ENCODE results near the gene MESP1. TPM values are rescaled to one million over a fixed set of nuclear protein-coding genes. Genes with fewer than 3 reads are reported as not detected.

MESP1 gene
- total and polyA plus RNA-seq, 10 of the 15 experiments (the other 5 are each of a cell fraction or from before 2014, with no cell fraction given): 0.04 to 1.1 (median 0.57) TPM; not detected in 2

DNA sequence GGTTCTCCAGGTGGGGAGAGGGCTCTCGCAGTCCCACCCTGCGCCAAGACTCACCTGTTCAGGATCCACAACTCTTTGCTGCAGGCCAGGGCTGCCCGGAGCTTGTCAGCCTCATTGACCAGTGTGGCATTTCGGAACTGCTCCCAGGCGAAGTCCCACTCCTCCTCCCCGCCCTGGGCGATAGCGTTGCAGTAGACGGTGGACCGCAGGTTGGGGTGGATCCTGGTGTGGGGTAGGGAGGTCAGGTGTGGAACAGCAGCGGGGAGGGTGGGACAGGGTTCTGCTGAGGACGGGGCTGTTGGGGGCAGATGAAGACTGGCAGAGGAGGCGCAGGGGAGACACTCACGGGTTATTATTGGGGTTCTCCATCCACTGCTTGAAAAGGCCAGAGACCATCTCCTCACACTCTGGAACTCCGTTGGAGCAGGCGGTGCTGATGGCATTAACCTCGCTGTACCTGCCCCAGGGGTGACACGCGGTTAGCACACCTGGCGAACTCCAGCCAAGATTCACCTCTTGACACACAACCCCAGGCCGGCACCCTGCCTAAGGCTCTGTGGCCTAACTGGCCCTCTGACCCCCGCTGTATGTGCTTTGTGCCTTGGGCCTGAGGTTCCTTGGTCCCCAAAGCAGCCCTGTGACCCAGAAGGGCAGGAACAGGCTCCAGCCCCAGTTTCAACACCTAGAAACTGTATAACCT lies 41.2 kb upstream of the MESP1 start:
- POLR2A ChIA-PET: no interaction called here

More for the DNA sequence above, 41.2 kb upstream of the MESP1 start:
- Histone ChIP-seq H2AFZ (ENCODE audit: control insufficient read depth, low read depth, low read length) (no peak overlapping the region), H3K4me2 (ENCODE audit: control insufficient read depth, insufficient read depth) (no peak overlapping the region), H3K27ac (ENCODE audit: control insufficient read depth, insufficient read depth) (no peak overlapping the region), H3K9me3 (replicated peaks; ENCODE audit: control insufficient read depth, insufficient read depth, low read length) (peaks cover 2% of the 10 kb centered on the region; the same call in 2 of the 3 replicates), H3K27me3 (replicated peaks in 1 of 2; ENCODE audit: control insufficient read depth in 2 of 2, insufficient read depth in 2 of 2, low read length in 1 of 2) (no peaks in the 10 kb centered on the region), H4K20me1 (ENCODE audit: control insufficient read depth, insufficient read depth) (no peaks in the 10 kb centered on the region), H3K9ac (ENCODE audit: control insufficient read depth, insufficient read depth, low read length) (no peak overlapping the region), H3K4me1 (ENCODE audit: control insufficient read depth, insufficient read depth, low read length) (no peaks in the 10 kb centered on the region), H3K36me3 (ENCODE audit: control insufficient read depth in 2 of 2, insufficient read depth in 2 of 2, low read length in 1 of 2) (no peaks in the 10 kb centered on the region), H3K79me2 (ENCODE audit: control insufficient read depth, insufficient read depth, low read length) (no peaks in the 10 kb centered on the region), H3K4me3 (no peak overlapping the region)
- no peak for TF ChIP-seq MEF2B (IDR thresholded peaks at IDR 0.05; ENCODE audit: partially characterized antibody, poor library complexity, severe bottlenecking)
- no peak for TF ChIP-seq ZNF384 (IDR thresholded peaks at IDR 0.05; ENCODE audit: borderline replicate concordance, low read depth, low read length)
- TF ChIP-seq RAD21 (IDR thresholded peaks at IDR 0.05; ENCODE audit: insufficient read depth, low read depth, low read length): no peak
- TF ChIP-seq PAX5 (IDR thresholded peaks at IDR 0.05; ENCODE audit: borderline replicate concordance, low read depth, low read length): no peak
- TF ChIP-seq, protein P1, sequence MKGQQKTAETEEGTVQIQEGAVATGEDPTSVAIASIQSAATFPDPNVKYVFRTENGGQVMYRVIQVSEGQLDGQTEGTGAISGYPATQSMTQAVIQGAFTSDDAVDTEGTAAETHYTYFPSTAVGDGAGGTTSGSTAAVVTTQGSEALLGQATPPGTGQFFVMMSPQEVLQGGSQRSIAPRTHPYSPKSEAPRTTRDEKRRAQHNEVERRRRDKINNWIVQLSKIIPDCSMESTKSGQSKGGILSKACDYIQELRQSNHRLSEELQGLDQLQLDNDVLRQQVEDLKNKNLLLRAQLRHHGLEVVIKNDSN (IDR thresholded peaks at IDR 0.05; ENCODE audit: borderline replicate concordance, extremely low read length, insufficient read depth, low read depth, low read length): no peak
- TF ChIP-seq, protein P2, sequence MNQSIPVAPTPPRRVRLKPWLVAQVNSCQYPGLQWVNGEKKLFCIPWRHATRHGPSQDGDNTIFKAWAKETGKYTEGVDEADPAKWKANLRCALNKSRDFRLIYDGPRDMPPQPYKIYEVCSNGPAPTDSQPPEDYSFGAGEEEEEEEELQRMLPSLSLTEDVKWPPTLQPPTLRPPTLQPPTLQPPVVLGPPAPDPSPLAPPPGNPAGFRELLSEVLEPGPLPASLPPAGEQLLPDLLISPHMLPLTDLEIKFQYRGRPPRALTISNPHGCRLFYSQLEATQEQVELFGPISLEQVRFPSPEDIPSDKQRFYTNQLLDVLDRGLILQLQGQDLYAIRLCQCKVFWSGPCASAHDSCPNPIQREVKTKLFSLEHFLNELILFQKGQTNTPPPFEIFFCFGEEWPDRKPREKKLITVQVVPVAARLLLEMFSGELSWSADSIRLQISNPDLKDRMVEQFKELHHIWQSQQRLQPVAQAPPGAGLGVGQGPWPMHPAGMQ (IDR thresholded peaks at IDR 0.05; ENCODE audit: borderline replicate concordance): no peak
- no peak for TF ChIP-seq FOXM1 (IDR thresholded peaks at IDR 0.05; ENCODE audit: low read depth, low read length)
- TF ChIP-seq, protein P3, sequence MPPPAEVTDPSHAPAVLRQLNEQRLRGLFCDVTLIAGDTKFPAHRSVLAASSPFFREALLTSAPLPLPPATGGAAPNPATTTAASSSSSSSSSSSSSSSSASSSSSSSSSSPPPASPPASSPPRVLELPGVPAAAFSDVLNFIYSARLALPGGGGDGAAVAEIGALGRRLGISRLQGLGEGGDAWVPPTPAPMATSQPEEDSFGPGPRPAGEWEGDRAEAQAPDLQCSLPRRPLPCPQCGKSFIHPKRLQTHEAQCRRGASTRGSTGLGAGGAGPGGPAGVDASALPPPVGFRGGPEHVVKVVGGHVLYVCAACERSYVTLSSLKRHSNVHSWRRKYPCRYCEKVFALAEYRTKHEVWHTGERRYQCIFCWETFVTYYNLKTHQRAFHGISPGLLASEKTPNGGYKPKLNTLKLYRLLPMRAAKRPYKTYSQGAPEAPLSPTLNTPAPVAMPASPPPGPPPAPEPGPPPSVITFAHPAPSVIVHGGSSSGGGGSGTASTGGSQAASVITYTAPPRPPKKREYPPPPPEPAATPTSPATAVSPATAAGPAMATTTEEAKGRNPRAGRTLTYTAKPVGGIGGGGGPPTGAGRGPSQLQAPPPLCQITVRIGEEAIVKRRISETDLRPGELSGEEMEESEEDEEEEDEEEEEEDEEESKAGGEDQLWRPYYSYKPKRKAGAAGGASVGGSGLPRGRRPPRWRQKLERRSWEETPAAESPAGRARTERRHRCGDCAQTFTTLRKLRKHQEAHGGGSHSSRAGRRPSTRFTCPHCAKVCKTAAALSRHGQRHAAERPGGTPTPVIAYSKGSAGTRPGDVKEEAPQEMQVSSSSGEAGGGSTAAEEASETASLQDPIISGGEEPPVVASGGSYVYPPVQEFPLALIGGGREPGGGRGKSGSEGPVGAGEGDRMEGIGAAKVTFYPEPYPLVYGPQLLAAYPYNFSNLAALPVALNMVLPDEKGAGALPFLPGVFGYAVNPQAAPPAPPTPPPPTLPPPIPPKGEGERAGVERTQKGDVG (CRISPR knock-in tag; IDR thresholded peaks at IDR 0.05): no peak
- no peak for TF ChIP-seq SP1 (IDR thresholded peaks at IDR 0.05; ENCODE audit: low read depth, low read length)
- TF ChIP-seq IKZF2 (IDR thresholded peaks at IDR 0.05): no peak
- no peak for TF ChIP-seq PML (IDR thresholded peaks at IDR 0.05; ENCODE audit: low read length)
- no peak for TF ChIP-seq RAD51 (IDR thresholded peaks at IDR 0.05)
- TF ChIP-seq NFIC (IDR thresholded peaks at IDR 0.05; ENCODE audit: low read depth, low read length): no peak
- TF ChIP-seq LARP7 (IDR thresholded peaks at IDR 0.05): no peak
- WGBS (ENCODE audit: insufficient coverage, insufficient replicate concordance, low lambda C conversion rate, missing lambda C conversion rate): 61% methylated on average over 20 of the region's 22 CpGs
- in situ Hi-C loops (cut with MboI): no loop called here
- ChIA-PET SMC1A (ENCODE audit: uncharacterized antibody, unreplicated experiment) (no interaction called here), CTCF (no interaction called here), RAD21 (ENCODE audit: unreplicated experiment) (interaction anchor here (1.2 kb wide), 1 partner anchor 82 kb away, joined by 3 read pairs; no protein-coding TSS in a partner anchor)
- FAIRE-seq (no peak), ATAC-seq (no peak), DNase-seq (ENCODE audit: low read depth, low spot score) (no peak)
- BruUV-seq (replicated peaks): no TSS peak
- intact Hi-C loops (cut with micrococcal nuclease; ENCODE audit: unreplicated experiment): no loop called here

Data from GM12878 (cell line).